ENCODE results near the gene KCNS1.

The KCNS1 gene

DNA sequence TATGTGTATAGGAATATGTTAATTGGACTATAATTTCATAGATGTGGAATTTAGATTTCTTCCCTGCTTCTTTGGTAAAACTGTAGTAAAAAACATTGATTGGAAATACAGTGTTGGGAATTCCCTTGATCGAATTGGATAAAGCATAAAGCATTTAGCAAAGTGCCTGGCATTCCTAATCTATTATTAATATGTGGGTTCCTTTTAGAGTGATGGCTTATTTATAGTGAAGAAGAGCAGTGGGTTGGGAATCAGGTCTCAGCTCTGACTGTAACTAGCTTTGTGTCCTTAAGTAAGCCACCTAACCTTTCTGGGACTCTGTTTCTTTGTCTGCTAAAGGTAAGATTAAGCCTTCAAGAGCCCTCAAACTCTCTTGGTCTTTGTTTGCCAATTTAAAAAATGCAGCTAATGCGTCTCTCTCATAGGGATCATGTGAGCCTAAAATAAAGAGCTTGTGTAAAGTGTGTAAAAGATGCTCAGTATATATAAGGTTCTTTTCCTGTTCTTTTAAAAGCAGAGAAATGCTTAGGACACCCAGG, 53.3 kb downstream of the KCNS1 start:
- DNase-seq, result no peak

DNA sequence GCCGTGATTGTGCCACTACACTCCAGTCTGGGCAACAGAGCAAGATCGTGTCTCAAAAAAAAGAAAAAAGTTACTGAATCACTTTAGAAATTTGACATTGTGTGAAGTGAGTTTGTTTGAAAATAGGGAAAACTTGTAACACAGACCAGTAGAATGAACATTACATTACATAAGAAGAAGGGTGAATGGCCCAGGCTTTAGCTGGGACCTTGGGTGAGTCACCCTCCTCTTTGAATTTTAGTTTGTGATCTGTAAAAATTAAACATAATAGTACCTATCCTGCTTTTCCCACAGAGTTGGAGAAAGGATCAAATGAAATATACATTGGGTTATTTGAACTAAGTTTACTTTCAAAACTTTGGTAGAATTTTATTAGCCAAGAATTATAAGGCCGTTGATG, 56.3 kb downstream of the KCNS1 start:
- DNase-seq, result no peak

DNA sequence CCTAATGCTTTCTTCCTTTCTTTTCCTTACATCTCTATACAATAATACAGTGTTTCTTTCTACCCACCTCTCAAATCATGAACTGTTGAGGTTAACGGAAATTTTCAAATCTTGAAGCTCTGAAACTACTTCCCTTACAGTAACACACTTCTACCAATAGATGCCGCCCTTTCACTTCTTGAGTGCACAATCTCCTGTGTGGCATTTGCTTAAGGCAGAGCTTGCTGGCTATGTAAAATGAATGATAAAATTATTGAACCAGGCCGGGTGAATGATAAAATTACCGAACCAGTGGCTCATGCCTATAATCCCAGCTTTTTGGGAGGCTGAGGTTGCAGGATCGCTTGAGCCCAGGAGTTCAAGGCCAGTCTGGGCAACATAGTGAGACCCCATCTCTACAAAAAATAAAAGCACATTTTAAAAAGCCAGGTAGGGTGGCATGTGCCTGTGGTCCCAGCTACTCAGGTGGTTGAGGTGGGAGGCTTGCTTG, 56.8 kb downstream of the KCNS1 start:
- peak; percentile 57 to 85 (median 71) for DNase-seq

DNA sequence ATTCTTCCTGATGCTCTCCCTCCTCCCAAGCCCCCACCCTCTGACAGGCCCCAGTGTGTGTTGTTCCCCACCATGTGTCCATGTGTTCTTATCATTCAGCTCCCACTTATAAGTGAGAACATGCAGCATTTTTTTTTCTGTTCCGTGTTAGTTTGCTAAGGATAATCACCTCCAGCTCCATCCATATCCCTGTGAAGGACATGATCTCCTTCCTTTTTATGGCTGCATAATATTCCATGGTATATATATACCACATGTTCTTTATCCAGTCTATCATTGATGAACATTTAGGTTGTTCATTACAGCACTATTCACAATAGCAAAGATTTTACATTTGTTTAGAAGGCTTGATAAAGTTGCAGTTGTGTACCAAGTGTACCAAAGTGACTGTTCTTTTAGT, 57.9 kb downstream of the KCNS1 start:
- no peak for DNase-seq

Data from suppressor macrophage (primary cell).